Measurements from ENCODE around the gene NME1.

DNA sequence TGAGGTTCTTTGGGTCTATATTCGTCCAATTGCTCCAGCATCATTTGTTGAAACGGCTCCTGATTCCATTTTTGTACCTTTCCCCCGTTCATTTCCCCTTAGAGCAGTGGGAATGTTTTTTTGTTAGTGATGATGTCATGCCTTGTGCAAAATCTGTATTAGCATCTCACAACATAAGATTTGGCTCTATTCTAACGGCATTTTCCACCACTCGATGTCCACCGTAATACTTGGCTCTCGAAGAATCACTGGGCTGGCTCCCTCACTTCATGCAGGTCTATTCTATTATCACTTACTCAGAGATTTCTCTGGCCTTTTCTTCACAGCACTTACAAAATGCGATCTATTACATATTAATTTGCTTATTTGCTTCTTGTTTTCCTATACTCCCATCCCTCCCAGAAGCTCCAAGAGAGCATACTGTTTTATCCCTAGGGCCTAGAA, 571 bp upstream of the NME1 start:
- TF ChIP-seq, protein P1, sequence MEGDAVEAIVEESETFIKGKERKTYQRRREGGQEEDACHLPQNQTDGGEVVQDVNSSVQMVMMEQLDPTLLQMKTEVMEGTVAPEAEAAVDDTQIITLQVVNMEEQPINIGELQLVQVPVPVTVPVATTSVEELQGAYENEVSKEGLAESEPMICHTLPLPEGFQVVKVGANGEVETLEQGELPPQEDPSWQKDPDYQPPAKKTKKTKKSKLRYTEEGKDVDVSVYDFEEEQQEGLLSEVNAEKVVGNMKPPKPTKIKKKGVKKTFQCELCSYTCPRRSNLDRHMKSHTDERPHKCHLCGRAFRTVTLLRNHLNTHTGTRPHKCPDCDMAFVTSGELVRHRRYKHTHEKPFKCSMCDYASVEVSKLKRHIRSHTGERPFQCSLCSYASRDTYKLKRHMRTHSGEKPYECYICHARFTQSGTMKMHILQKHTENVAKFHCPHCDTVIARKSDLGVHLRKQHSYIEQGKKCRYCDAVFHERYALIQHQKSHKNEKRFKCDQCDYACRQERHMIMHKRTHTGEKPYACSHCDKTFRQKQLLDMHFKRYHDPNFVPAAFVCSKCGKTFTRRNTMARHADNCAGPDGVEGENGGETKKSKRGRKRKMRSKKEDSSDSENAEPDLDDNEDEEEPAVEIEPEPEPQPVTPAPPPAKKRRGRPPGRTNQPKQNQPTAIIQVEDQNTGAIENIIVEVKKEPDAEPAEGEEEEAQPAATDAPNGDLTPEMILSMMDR (IDR thresholded peaks at IDR 0.05), result no peak
- no peak for TF ChIP-seq POLR2A (IDR thresholded peaks at IDR 0.05)

Data from Peyer's patch (tissue), 4 donors.